Upper lobe of right lung (tissue), 1 donor: ENCODE measurements around the gene FCHO2. TPM values are rescaled to one million over a fixed set of nuclear protein-coding genes. Genes with fewer than 3 reads are reported as not detected.

ENCODE experiments used
- ATAC-seq: fragments of 200-7000 bp; cut with Tn5 transposase; one replicate; pipeline ENCODE4 v1.9.1; 2020; ENCODE audit warnings: mild to moderate bottlenecking, moderate library complexity
- DNase-seq: peaks from one replicate; pipeline ENCODE4 v3.0.0-alpha.2; 2020
- H3K27ac ChIP-seq: fragments of 200-600 bp; one replicate; pipeline ENCODE4 v1.8.0; 2022
- H3K27me3 ChIP-seq: fragments of 200-600 bp; one replicate; pipeline ENCODE4 v1.8.0; 2022; ENCODE audit warnings: mild to moderate bottlenecking
- H3K36me3 ChIP-seq: fragments of 200-600 bp; one replicate; pipeline ENCODE4 v1.8.0; 2022
- H3K4me1 ChIP-seq: fragments of 200-600 bp; one replicate; pipeline ENCODE4 v1.8.0; 2022
- H3K4me3 ChIP-seq: fragments of 200-600 bp; one replicate; pipeline ENCODE4 v1.8.0; 2022; ENCODE audit warnings: mild to moderate bottlenecking
- H3K9me3 ChIP-seq: fragments of 200-600 bp; one replicate; pipeline ENCODE4 v1.8.0; 2022
- CTCF ChIP-seq: fragments of 200-600 bp; IDR thresholded peaks from one replicate; pipeline ENCODE4 v1.8.0; 2022; ENCODE audit warnings: antibody characterized with exemption
- intact Hi-C: fragments of 100-400 bp; cut with DNase I; formaldehyde crosslinking; loops from one replicate; pipeline ENCODE4 v1.11.0; 2022
- total RNA-seq: library from RNA; stranded (reverse); fragmentation: NEBNext Ultra II Directional; extraction: Animal tissue kit (Norgen Biotek cat#: 25700); gene quantifications from one replicate; pipeline ENCODE4 v1.2.1, GENCODE V29; 2021
- donor health status: DM: no; HTN: yes; CAD: no; lungs with severe emphysema.

Gene FCHO2
- total RNA-seq, 1 donor from 2014 or later, result 83.9 TPM

DNA sequence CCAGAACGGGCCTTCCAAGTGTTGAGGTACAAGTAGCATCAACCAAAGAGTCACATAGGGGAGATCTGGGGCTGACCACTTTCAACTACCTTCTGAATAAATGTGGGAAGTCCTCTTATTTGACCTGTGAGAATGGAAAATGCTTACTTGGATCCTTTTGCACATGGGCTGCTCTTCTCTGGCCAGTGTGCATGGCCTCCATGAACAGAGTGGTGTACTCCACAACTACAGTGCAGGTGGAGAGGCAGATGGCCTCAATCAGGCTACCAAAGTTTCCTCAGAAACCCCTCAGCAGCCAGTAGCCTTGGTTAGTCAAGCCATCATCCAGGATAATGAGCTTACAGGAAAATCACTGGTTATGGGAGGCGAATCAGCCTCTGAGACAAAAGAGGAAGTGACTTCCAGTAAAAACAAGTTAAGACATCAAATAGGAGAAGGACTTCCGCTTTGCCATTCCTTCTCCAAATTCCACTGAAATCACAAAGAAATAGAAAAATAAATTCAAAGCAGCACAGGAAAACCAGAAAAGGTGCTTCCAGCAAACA is 18.3 kb upstream of the FCHO2 start:
- Histone ChIP-seq H3K4me3 (no peak overlapping the region), H3K27me3 (no peaks in the 10 kb centered on the region), H3K36me3 (no peaks in the 10 kb centered on the region), H3K9me3 (no peaks in the 10 kb centered on the region), H3K27ac (peak overlapping the region; percentile 58), H3K4me1 (peaks cover 25% of the 10 kb centered on the region)
- peak; percentile 54 for ATAC-seq
- intact Hi-C loops, result no loop called here
- DNase-seq, result no peak
- TF ChIP-seq CTCF, result no peak

- Histone ChIP-seq H3K4me3 (no peak overlapping the region), H3K4me1 (peaks cover 25% of the 10 kb centered on the region), H3K36me3 (no peaks in the 10 kb centered on the region), H3K9me3 (no peaks in the 10 kb centered on the region), H3K27ac (peak overlapping the region; percentile 58), H3K27me3 (no peaks in the 10 kb centered on the region)
- no peak for DNase-seq
- ATAC-seq, result peak; percentile 72
- intact Hi-C loops, result no loop called here
- no peak for TF ChIP-seq CTCF
These were observed 17.6 kb upstream of the FCHO2 start for GRCh38 chr5:72938206-72938605.

- Histone ChIP-seq H3K4me3 (no peak overlapping the region), H3K27me3 (no peaks in the 10 kb centered on the region), H3K4me1 (peaks cover 25% of the 10 kb centered on the region), H3K9me3 (no peaks in the 10 kb centered on the region), H3K27ac (peak overlapping the region; percentile 42), H3K36me3 (no peaks in the 10 kb centered on the region)
- TF ChIP-seq CTCF, result no peak
- ATAC-seq, result peak; percentile 78
- intact Hi-C loops, result no loop called here
- no peak for DNase-seq
These were observed 15.8 kb upstream of the FCHO2 start for GRCh38 chr5:72940082-72940481.

DNA sequence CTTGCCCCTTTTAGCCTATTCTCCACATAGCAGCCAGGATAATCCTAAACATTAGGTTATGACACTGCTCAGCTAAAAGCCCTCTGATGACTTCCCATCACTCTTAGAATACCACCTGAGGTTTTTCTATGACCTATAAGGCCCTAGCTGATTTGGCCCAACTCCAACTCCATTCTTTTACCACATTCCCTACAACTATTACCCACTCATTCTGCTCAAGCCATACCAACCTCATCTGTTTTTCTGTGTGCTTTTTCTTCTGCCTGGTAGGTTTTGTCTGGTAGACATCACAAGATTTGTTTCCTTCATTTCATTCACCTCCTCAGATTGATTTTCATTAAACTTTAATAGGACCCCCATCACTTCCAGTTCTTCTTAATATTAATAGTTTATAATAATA is 12.5 kb upstream of the FCHO2 start:
- Histone ChIP-seq H3K27ac (no peak overlapping the region), H3K4me3 (no peak overlapping the region), H3K9me3 (no peaks in the 10 kb centered on the region), H3K4me1 (peaks cover 15% of the 10 kb centered on the region), H3K27me3 (no peaks in the 10 kb centered on the region), H3K36me3 (no peaks in the 10 kb centered on the region)
- intact Hi-C loops, result no loop called here
- ATAC-seq (no peak), DNase-seq (no peak)
- TF ChIP-seq CTCF, result no peak

GRCh38 chr5:72947498-72947897 is 8.3 kb upstream of the FCHO2 start:
- H3K4me1 ChIP-seq, result peaks cover 4% of the 10 kb centered on the region
- H3K27me3 ChIP-seq, result no peaks in the 10 kb centered on the region
- no peak overlapping the region for H3K27ac ChIP-seq
- no peak for TF ChIP-seq CTCF
- H3K4me3 ChIP-seq, result no peak overlapping the region
- DNase-seq (no peak), ATAC-seq (no peak)
- no peaks in the 10 kb centered on the region for H3K36me3 ChIP-seq
- H3K9me3 ChIP-seq, result no peaks in the 10 kb centered on the region
- intact Hi-C loops, result no loop called here

DNA sequence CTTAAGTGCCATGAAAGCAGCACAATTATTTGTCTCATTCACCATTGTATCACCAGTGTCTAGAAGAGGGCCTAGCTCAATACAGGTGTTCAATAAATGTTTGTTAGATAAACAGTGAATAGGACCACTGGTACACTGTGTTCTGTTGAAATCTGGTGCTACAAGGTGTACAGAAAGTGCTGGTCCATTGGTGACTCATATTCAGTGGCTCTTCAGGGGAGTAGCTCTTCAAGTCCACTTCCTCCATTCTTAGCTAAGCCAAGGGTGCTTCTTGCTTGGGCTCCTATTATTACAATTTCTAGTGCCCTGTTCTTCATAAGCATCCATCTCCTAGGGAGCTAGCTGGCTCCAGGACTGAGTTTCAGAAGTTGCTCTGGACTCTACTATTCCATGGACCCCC is 6.4 kb upstream of the FCHO2 start:
- no peak for TF ChIP-seq CTCF
- ATAC-seq, result peak; percentile 91
- peak overlapping the region; percentile 61 for H3K27ac ChIP-seq

More for the DNA sequence above, 6.4 kb upstream of the FCHO2 start:
- Histone ChIP-seq H3K9me3 (no peaks in the 10 kb centered on the region), H3K36me3 (no peaks in the 10 kb centered on the region), H3K4me3 (no peak overlapping the region), H3K27me3 (no peaks in the 10 kb centered on the region), H3K4me1 (peaks cover 14% of the 10 kb centered on the region)
- intact Hi-C loops, result no loop called here
- no peak for DNase-seq
